Neural cell (in vitro differentiated cells): ENCODE data around the gene BCL2L11. TPM values are rescaled to one million over a fixed set of nuclear protein-coding genes. Genes with fewer than 3 reads are reported as not detected.

ENCODE experiments used
- H2AFZ ChIP-seq: fragments of 200-600, 300-800 bp; sonication (generic), shearing (Covaris generic); 2 replicates; pipeline ENCODE4 v1.6.0; 2014; ENCODE audit warnings: low read depth, mild to moderate bottlenecking, antibody characterized with exemption, low read length, moderate library complexity
- H3F3A ChIP-seq: fragments of 200-600 bp; shearing (Covaris generic); 2 replicates; pipeline ENCODE4 v1.6.1; 2016; ENCODE audit warnings: mild to moderate bottlenecking, moderate library complexity, mixed read lengths, antibody characterized with exemption, low read length; ENCODE audit not compliant: insufficient read depth, poor library complexity, severe bottlenecking
- H3K27ac ChIP-seq: fragments of 200-600, 300-800 bp; sonication (generic), shearing (Covaris generic); 2 replicates; pipeline ENCODE4 v1.5.1; 2014; ENCODE audit warnings: mild to moderate bottlenecking, low read length, moderate library complexity
- H3K27me3 ChIP-seq: fragments of 300-800, 200-600 bp; sonication (generic), shearing (Covaris generic); 2 replicates; pipeline ENCODE4 v1.6.0; 2014; ENCODE audit warnings: mild to moderate bottlenecking, low read depth, low read length, moderate library complexity; ENCODE audit not compliant: insufficient read depth
- H3K36me3 ChIP-seq: fragments of 300-800, 200-600 bp; sonication (generic), shearing (Covaris generic); 2 replicates; pipeline ENCODE4 v1.5.1; 2014; ENCODE audit warnings: mild to moderate bottlenecking, antibody characterized with exemption, low read length, moderate library complexity; ENCODE audit not compliant: insufficient read depth
- H3K4me2 ChIP-seq: fragments of 300-800, 200-600 bp; sonication (generic), shearing (Covaris generic); 2 replicates; pipeline ENCODE4 v1.6.0; 2014; ENCODE audit warnings: mild to moderate bottlenecking, low read length
- H3K4me3 ChIP-seq: fragments of 300-800, 200-600 bp; sonication (generic), shearing (Covaris generic); 2 replicates; pipeline ENCODE4 v1.5.1; 2014; ENCODE audit warnings: mild to moderate bottlenecking, low read length, moderate library complexity
- H3K79me2 ChIP-seq: fragments of 200-600 bp; shearing (Covaris generic); replicated peaks from 2 replicates; pipeline ENCODE4 v1.6.0; 2014; ENCODE audit warnings: mild to moderate bottlenecking, low read length, moderate library complexity; ENCODE audit not compliant: insufficient read depth
- H3K9ac ChIP-seq: fragments of 300-800, 200-600 bp; sonication (generic), shearing (Covaris generic); 2 replicates; pipeline ENCODE4 v1.6.1; 2016; ENCODE audit warnings: mild to moderate bottlenecking, low read length, mixed read lengths
- H3K9me2 ChIP-seq: fragments of 200-600 bp; shearing (Covaris generic); 2 replicates; pipeline ENCODE4 v1.6.1; 2016; ENCODE audit warnings: mild to moderate bottlenecking, low read length, mixed read lengths; ENCODE audit not compliant: insufficient read depth
- H3K9me3 ChIP-seq: fragments of 200-600, 300-800 bp; sonication (generic), shearing (Covaris generic); 2 replicates; pipeline ENCODE4 v1.6.1; 2016; ENCODE audit warnings: mild to moderate bottlenecking, mixed run types, low read length, moderate library complexity, mixed read lengths
- H4K20me1 ChIP-seq: fragments of 200-600 bp; shearing (Covaris generic); 2 replicates; pipeline ENCODE4 v1.6.1; 2016; ENCODE audit warnings: mild to moderate bottlenecking, mixed run types; ENCODE audit not compliant: insufficient read depth
- CTCF ChIP-seq: fragments of 450-650 bp; IDR thresholded peaks from 2 replicates; pipeline ENCODE4 v1.5.1; 2014; ENCODE audit warnings: antibody characterized with exemption, mild to moderate bottlenecking, moderate library complexity; ENCODE audit not compliant: poor library complexity, severe bottlenecking
- EP300 ChIP-seq: fragments of 450-650 bp; conservative IDR thresholded peaks from 2 replicates; pipeline ENCODE4 v1.6.1; 2014; ENCODE audit warnings: antibody characterized with exemption, mild to moderate bottlenecking, moderate library complexity; ENCODE audit not compliant: poor library complexity, severe bottlenecking
- EZH2 ChIP-seq: fragments of 200-600, 300-800 bp; shearing (Covaris generic), sonication (generic); IDR thresholded peaks from 2 replicates; pipeline ENCODE4 v1.6.1; 2014; ENCODE audit warnings: antibody characterized with exemption, low read length, borderline replicate concordance, mild to moderate bottlenecking; ENCODE audit not compliant: insufficient read depth, poor library complexity, severe bottlenecking
- MXI1 ChIP-seq: fragments of 450-650 bp; conservative IDR thresholded peaks from 2 replicates; pipeline ENCODE4 v1.6.1; 2014; ENCODE audit warnings: antibody characterized with exemption, mild to moderate bottlenecking; ENCODE audit not compliant: poor library complexity, severe bottlenecking
- POLR2AphosphoS5 ChIP-seq: IDR thresholded peaks from 2 replicates; pipeline ENCODE4 v1.6.1; 2012
- RAD21 ChIP-seq: fragments of 450-650 bp; conservative IDR thresholded peaks from 2 replicates; pipeline ENCODE4 v1.6.1; 2014; ENCODE audit warnings: antibody characterized with exemption, mild to moderate bottlenecking, moderate library complexity
- REST ChIP-seq: IDR thresholded peaks from 2 replicates; pipeline ENCODE4 v1.6.1; 2012; ENCODE audit warnings: borderline replicate concordance
- SMC3 ChIP-seq: fragments of 450-650 bp; conservative IDR thresholded peaks from 2 replicates; pipeline ENCODE4 v1.6.1; 2014; ENCODE audit warnings: antibody characterized with exemption, mild to moderate bottlenecking, moderate library complexity; ENCODE audit not compliant: poor library complexity
- TAF1 ChIP-seq: IDR thresholded peaks from 2 replicates; pipeline ENCODE4 v1.6.1; 2012; ENCODE audit warnings: low read depth
- polyA plus RNA-seq: library from polyadenylated mRNA; depleted of rRNA; stranded (reverse); fragments of >200 nt; gene quantifications from 2 replicates; pipeline ENCODE4 v1.2.3, GENCODE V29; 2014

BCL2L11 gene
- polyA plus RNA-seq, 1 donor from 2014 or later, result 2.6 TPM

DNA sequence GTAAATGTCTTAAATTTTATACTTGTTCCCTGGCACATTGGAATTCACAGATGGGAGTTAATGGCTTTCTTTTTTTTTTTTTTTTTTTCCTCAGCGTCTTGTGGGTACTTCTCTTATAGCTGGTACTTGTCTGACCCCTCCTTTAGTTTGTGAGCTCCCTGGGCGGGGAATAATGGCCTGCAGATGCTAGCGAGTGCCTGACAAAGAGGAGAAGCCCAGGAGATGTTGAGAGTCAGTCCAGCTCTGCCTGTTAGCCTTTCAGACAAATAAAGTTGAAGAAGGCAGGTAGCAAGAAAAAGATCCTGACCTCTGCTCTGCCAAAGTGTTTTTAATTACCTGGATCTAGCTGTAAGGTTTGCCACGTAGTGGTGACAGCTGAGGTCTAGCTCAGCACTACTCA lies 6.6 kb downstream of the BCL2L11 start:
- Histone ChIP-seq H3K79me2 (peaks cover 12% of the 10 kb centered on the region), H3K36me3 (no peaks in the 10 kb centered on the region)
- peak; percentile 29 for TF ChIP-seq POLR2AphosphoS5
- no peak for TF ChIP-seq EP300

DNA sequence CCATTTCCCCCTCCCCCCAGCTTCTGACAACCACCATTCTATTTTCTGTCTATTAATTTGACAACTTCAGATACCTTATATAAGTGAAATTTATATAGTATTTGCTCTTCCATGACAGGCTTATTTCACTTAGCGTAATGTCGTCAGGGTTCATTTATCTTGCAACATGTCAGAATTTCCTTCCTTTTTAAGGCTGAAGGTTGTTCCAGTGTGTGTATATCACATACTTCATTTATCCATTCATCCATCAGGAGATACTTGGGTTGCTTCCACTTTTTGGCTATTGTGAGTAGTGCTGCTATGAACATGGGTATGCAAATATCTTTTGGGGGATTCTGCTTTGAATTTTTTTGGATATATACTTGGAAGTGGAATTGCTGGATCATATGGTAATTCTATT lies 7.4 kb downstream of the BCL2L11 start:
- Histone ChIP-seq H3K27ac (no peak overlapping the region), H2AFZ (no peak overlapping the region), H3K27me3 (peaks cover 8% of the 10 kb centered on the region), H3K4me2 (no peak overlapping the region), H4K20me1 (no peaks in the 10 kb centered on the region), H3K9me3 (no peaks in the 10 kb centered on the region), H3K9me2 (no peaks in the 10 kb centered on the region), H3K36me3 (no peaks in the 10 kb centered on the region), H3K79me2 (peaks cover 12% of the 10 kb centered on the region), H3K9ac (no peak overlapping the region), H3F3A (no peaks in the 10 kb centered on the region), H3K4me3 (no peak overlapping the region)
- TF ChIP-seq POLR2AphosphoS5 (no peak), CTCF (no peak), REST (no peak), RAD21 (no peak), TAF1 (no peak), SMC3 (no peak), MXI1 (no peak), EZH2 (no peak), EP300 (no peak)

More for the DNA sequence above, 6.6 kb downstream of the BCL2L11 start:
- no peak overlapping the region for H3K9ac ChIP-seq
- H2AFZ ChIP-seq, result no peak overlapping the region
- no peaks in the 10 kb centered on the region for H3K9me3 ChIP-seq
- no peak overlapping the region for H3K4me2 ChIP-seq
- H3K4me3 ChIP-seq, result peak overlapping the region; percentile 2
- H3F3A ChIP-seq, result no peaks in the 10 kb centered on the region
- no peaks in the 10 kb centered on the region for H4K20me1 ChIP-seq
- peaks cover 11% of the 10 kb centered on the region for H3K27me3 ChIP-seq
- no peaks in the 10 kb centered on the region for H3K9me2 ChIP-seq
- no peak overlapping the region for H3K27ac ChIP-seq

DNA sequence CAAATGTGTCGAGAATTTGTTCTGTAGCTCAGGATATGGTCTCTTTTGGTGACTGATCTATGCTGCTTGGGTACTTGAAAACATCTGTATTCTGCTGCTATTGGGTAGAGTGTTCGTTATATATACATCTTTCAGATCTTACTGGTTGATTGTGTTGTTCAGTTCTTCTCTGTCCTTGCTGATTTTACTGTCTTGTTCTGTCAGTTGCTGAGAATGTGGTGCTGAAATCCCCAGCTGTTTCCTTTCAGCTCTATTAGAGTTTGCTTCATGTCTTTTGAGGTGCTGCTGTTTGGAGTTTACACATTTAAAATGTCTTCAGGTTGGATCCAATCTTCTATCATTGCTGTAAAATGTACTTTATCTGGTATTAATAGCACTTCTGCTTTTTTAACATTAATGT lies 12.9 kb downstream of the BCL2L11 start:
- TF ChIP-seq POLR2AphosphoS5, result no peak
- H3F3A ChIP-seq, result no peaks in the 10 kb centered on the region
- H3K79me2 ChIP-seq, result peaks cover 20% of the 10 kb centered on the region
- H3K9me3 ChIP-seq, result no peaks in the 10 kb centered on the region
- H3K4me2 ChIP-seq, result no peak overlapping the region
- no peak overlapping the region for H3K9ac ChIP-seq
- H3K4me3 ChIP-seq, result no peak overlapping the region
- H3K27ac ChIP-seq, result no peak overlapping the region
- no peaks in the 10 kb centered on the region for H3K9me2 ChIP-seq
- no peaks in the 10 kb centered on the region for H4K20me1 ChIP-seq
- H2AFZ ChIP-seq, result no peak overlapping the region
- no peaks in the 10 kb centered on the region for H3K36me3 ChIP-seq
- no peaks in the 10 kb centered on the region for H3K27me3 ChIP-seq
